Common myeloid progenitor, CD34-positive (primary cell): ENCODE measurements around the gene FAM167B.

ENCODE experiments used
- CTCF ChIA-PET: fragments of 350-600 bp; sonication (Branson Sonifier 250); formaldehyde crosslinking; loops from one replicate; lab custom pipeline; 2021; ENCODE audit warnings: antibody characterized with exemption; lab: Charles Lee
- POLR2A ChIA-PET: fragments of 350-600 bp; sonication (Branson Sonifier 250); formaldehyde crosslinking; loops from one replicate; lab custom pipeline; 2021; ENCODE audit warnings: antibody characterized with exemption; lab: Charles Lee
- DNase-seq, 3 donors: peaks; one replicate each; pipeline versions ENCODE4 v3.0.0 to v3.0.0-alpha.2; 2013
- H3K27ac ChIP-seq, 2 experiments: 1 replicate in 1 of 2; 2 replicates in 1 of 2; pipeline ENCODE4 v1.7.0; 2013; ENCODE audit warnings: inconsistent platforms in 2 of 2, low read length in 2 of 2, mild to moderate bottlenecking in 2 of 2, low read depth in 1 of 2, moderate library complexity in 1 of 2; ENCODE audit not compliant: severe bottlenecking in 2 of 2, insufficient read depth in 1 of 2, poor library complexity in 1 of 2
- H3K27me3 ChIP-seq, 5 experiments: replicated peaks in 2 of 5; 1 replicate in 3 of 5; 2 replicates in 2 of 5; pipeline versions ENCODE4 v1.6.1 to v1.7.0; 2013; ENCODE audit warnings: low read length in 4 of 5, mild to moderate bottlenecking in 2 of 5, moderate library complexity in 2 of 5, inconsistent platforms in 1 of 5; ENCODE audit not compliant: insufficient read depth in 5 of 5, control insufficient read depth in 4 of 5
- H3K36me3 ChIP-seq, 4 experiments: 1 replicate in 2 of 4; 2 replicates in 2 of 4; pipeline versions ENCODE4 v1.6.1 to v1.7.0; 2013; ENCODE audit warnings: low read length in 3 of 4, control low read depth in 1 of 4, mild to moderate bottlenecking in 1 of 4; ENCODE audit not compliant: control insufficient read depth in 4 of 4, insufficient read depth in 4 of 4
- H3K4me1 ChIP-seq, 4 experiments: 1 replicate in 3 of 4; 2 replicates in 1 of 4; pipeline versions ENCODE4 v1.6.1 to v1.7.1; 2013; ENCODE audit warnings: low read length in 3 of 4, mild to moderate bottlenecking in 3 of 4, control low read depth in 1 of 4, inconsistent platforms in 1 of 4, moderate library complexity in 1 of 4; ENCODE audit not compliant: control insufficient read depth in 4 of 4, insufficient read depth in 4 of 4; ENCODE audit errors: control extremely low read depth in 1 of 4
- H3K4me3 ChIP-seq, 7 experiments: 1 replicate in 4 of 7; 2 replicates in 3 of 7; pipeline versions ENCODE4 v1.5.1 to v1.7.0; 2013; ENCODE audit warnings: mild to moderate bottlenecking in 7 of 7, low read length in 6 of 7, moderate library complexity in 6 of 7, inconsistent platforms in 2 of 7, low read depth in 2 of 7, control low read depth in 1 of 7; ENCODE audit not compliant: insufficient read depth in 4 of 7, control insufficient read depth in 1 of 7; ENCODE audit errors: extremely low read depth in 1 of 7
- H3K9me3 ChIP-seq, 5 experiments: 1 replicate in 4 of 5; 2 replicates in 1 of 5; pipeline versions ENCODE4 v1.6.1 to v1.7.1; 2013; ENCODE audit warnings: low read length in 4 of 5, mild to moderate bottlenecking in 2 of 5, inconsistent platforms in 1 of 5, low read depth in 1 of 5, moderate library complexity in 1 of 5; ENCODE audit not compliant: control insufficient read depth in 4 of 5, insufficient read depth in 2 of 5; ENCODE audit errors: control extremely low read depth in 1 of 5
- WGBS: methylation state at CpG from one replicate; pipeline ENCODE4 v1.1.5; 2013; ENCODE audit not compliant: insufficient coverage; 5-methylcytosine and 5-hydroxymethylcytosine counted together

FAM167B gene

GRCh38 chr1:32215629-32216480 lies 31.2 kb upstream of the FAM167B start:
- Histone ChIP-seq H3K36me3 (peaks cover 5 to 35% (median 16%) of the 10 kb centered on the region in 4 experiments), H3K4me1 (peaks cover 0 to 2% (median under 1%) of the 10 kb centered on the region in 4 experiments), H3K27ac (no peak overlapping the region), H3K27me3 (no peaks in the 10 kb centered on the region), H3K4me3 (no peak overlapping the region), H3K9me3 (no peaks in the 10 kb centered on the region)
- peak; percentile 57 to 75 (median 62) for DNase-seq
- WGBS = 96% methylated on average over 6 of the region's 10 CpGs
- POLR2A ChIA-PET = interaction anchor here (1.2 to 1.6 kb wide), 2 partner anchors 25 to 120 kb away, joined by 4 to 6 read pairs; partner anchors contain the start of gene MARCKSL1
- CTCF ChIA-PET = interaction anchor here (0.7 to 5.4 kb wide), 36 partner anchors 9 to 184 kb away, joined by 3 to 50 read pairs (median 4); partner anchors contain the start of genes CCDC28B, DCDC2B, FAM167B and FAM229A

GRCh38 chr1:32216566-32216965 lies 30.5 kb upstream of the FAM167B start:
- 96% methylated on average over 4 of the region's 5 CpGs for WGBS
- POLR2A ChIA-PET = interaction anchor here (0.7 to 1.6 kb wide), 3 partner anchors 24 to 120 kb away, joined by 3 to 6 read pairs (median 3); partner anchors contain the start of gene MARCKSL1
- Histone ChIP-seq H3K27me3 (no peaks in the 10 kb centered on the region), H3K4me3 (no peak overlapping the region), H3K27ac (no peak overlapping the region), H3K36me3 (peaks cover 5 to 35% (median 16%) of the 10 kb centered on the region in 4 experiments), H3K4me1 (peaks cover 2 to 9% (median 7%) of the 10 kb centered on the region in 4 experiments), H3K9me3 (no peaks in the 10 kb centered on the region)
- CTCF ChIA-PET = interaction anchor here (0.9 to 5.4 kb wide), 22 partner anchors 9 to 170 kb away, joined by 3 to 50 read pairs (median 4); partner anchors contain the start of genes CCDC28B, DCDC2B, FAM167B and FAM229A
- no peak for DNase-seq

- Histone ChIP-seq H3K27ac (no peak overlapping the region), H3K4me3 (no peak overlapping the region), H3K36me3 (peaks cover 9 to 39% (median 20%) of the 10 kb centered on the region in 4 experiments), H3K9me3 (no peaks in the 10 kb centered on the region), H3K27me3 (no peaks in the 10 kb centered on the region), H3K4me1 (peaks cover 3 to 27% (median 22%) of the 10 kb centered on the region in 4 experiments)
- ChIA-PET POLR2A (interaction anchor here (0.6 kb wide), 1 partner anchor 99 kb away, joined by 3 read pairs; no protein-coding TSS in a partner anchor), CTCF (interaction anchor here (0.7 to 2.8 kb wide), 5 partner anchors 9 to 149 kb away, joined by 3 to 14 read pairs (median 3); no protein-coding TSS in a partner anchor)
- WGBS = 100% methylated on average over 2 of the region's 7 CpGs
- no peak for DNase-seq
Measured at GRCh38 chr1:32219022-32219421, 28.0 kb upstream of the FAM167B start.

GRCh38 chr1:32220746-32221580 lies 26.1 kb upstream of the FAM167B start:
- peaks cover 7 to 39% (median 16%) of the 10 kb centered on the region in 4 experiments for H3K36me3 ChIP-seq
- DNase-seq = no peak
- H3K9me3 ChIP-seq = no peaks in the 10 kb centered on the region
- H3K4me1 ChIP-seq = peaks cover 3 to 29% (median 22%) of the 10 kb centered on the region in 4 experiments
- H3K27me3 ChIP-seq = no peaks in the 10 kb centered on the region
- peak overlapping the region in 6 of 7 experiments; percentile 73 to 97 (median 86) for H3K4me3 ChIP-seq
- POLR2A ChIA-PET = interaction anchor here (0.8 kb wide), 1 partner anchor 19 kb away, joined by 3 read pairs; no protein-coding TSS in a partner anchor
- CTCF ChIA-PET = interaction anchor here (1.0 to 2.8 kb wide), 4 partner anchors 11 to 41 kb away, joined by 3 to 14 read pairs (median 3); partner anchors contain the start of gene CCDC28B
- peak overlapping the region in 1 of 2 experiments; percentile 100 for H3K27ac ChIP-seq
- WGBS = 100% methylated on average over 3 of the region's 4 CpGs

- Histone ChIP-seq H3K4me1 (peaks cover 3 to 29% (median 22%) of the 10 kb centered on the region in 4 experiments), H3K36me3 (peaks cover 7 to 41% (median 17%) of the 10 kb centered on the region in 4 experiments), H3K4me3 (peak overlapping the region; percentile 65 to 97 (median 85)), H3K9me3 (no peaks in the 10 kb centered on the region), H3K27ac (peak overlapping the region; percentile 99 to 100), H3K27me3 (no peaks in the 10 kb centered on the region)
- DNase-seq = no peak
- ChIA-PET CTCF (interaction anchor here (1.1 to 3.0 kb wide), 3 partner anchors 14 to 41 kb away, joined by 3 to 15 read pairs (median 3); no protein-coding TSS in a partner anchor), POLR2A (interaction anchor here (0.6 to 0.8 kb wide), 2 partner anchors 10 to 19 kb away, joined by 3 read pairs; no protein-coding TSS in a partner anchor)
- 29% methylated on average over 13 of the region's 13 CpGs for WGBS
Measured at GRCh38 chr1:32221581-32221979, 25.4 kb upstream of the FAM167B start.
